Stimulated activated effector memory CD8-positive, alpha-beta T cell treated with anti-CD3 and anti-CD28 coated beads, Interleukin-12 subunit alpha, Interleukin-12 subunit beta, amount 100 ng/mL, for 72 hours (primary cell): Measurements from ENCODE around the gene RNU1-2.
"Not testable (repeated sequence)": the region's sequence is repeated elsewhere in the genome, so short reads cannot be mapped to it uniquely, and the experiment has no call there.

Experiments
- ATAC-seq: fragments of 150-1000 bp; cut with Tn5 transposase; 2 replicates; pipeline ENCODE4 v1.10.0; 2021
- DNase-seq, 2 donors: peaks; one replicate each; pipeline ENCODE4 v3.0.0; 2021 to 2022; ENCODE audit warnings: low spot score in 2 of 2
- H3K27ac Mint-ChIP-seq: one replicate; pipeline ENCODE4 v1.8.0; 2022; ENCODE audit warnings: mild to moderate bottlenecking, mixed read lengths
- H3K36me3 Mint-ChIP-seq: one replicate; pipeline ENCODE4 v1.8.0; 2022; ENCODE audit warnings: mild to moderate bottlenecking, mixed read lengths
- H3K4me1 Mint-ChIP-seq: one replicate; pipeline ENCODE4 v1.8.0; 2022; ENCODE audit warnings: mixed read lengths
- H3K4me3 Mint-ChIP-seq: one replicate; pipeline ENCODE4 v1.8.0; 2022; ENCODE audit warnings: mild to moderate bottlenecking, mixed read lengths
- H3K9me3 Mint-ChIP-seq: one replicate; pipeline ENCODE4 v1.8.0; 2022; ENCODE audit warnings: mixed read lengths

The RNU1-2 gene

DNA sequence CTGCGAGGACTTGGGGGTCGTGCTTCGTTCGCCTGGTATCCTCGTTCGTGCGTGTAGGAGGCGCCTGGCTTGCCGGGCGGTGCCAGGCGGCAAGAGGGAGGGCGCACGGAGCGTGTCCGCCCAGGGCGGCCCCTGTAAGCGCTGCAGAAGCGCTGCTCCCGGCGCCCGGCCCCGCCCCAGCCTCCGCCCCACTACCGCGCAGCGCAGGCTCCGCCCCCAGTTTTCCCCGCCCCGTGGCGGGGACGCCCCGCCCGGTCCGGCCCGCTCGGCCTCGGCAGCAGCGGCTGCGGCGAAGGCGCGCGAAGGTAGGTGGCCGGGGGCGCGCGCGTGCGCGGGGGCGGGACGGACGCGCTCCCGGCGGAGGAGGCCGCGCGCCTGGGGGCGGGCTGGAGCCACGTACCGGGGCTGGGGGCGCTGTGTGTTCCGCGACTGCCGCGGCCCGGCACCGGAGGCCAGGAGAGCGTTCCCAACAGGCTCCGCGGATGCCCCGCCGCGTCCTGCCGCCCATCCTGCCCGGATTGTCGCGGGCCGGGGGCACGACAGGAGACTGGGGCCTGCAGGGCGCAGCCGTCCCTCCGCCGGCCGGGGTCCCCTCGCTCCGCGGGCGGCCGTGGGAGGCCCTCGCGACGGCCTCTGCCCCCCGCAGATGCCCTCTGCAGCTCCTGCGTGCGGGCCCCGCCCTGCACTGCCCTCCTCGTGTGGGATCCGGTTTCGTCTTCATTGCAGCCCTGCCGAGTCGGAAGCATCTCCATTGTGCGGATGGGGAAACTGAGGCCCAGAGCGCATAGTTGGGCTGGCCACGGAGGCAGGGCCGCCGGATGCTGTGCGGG, 18.3 kb downstream of the RNU1-2 start:
- Mint-ChIP-seq H3K27ac (peak overlapping the region; percentile 79), H3K4me1 (peaks cover 50% of the 10 kb centered on the region), H3K4me3 (peak overlapping the region; percentile 88), H3K36me3 (peaks cover 13% of the 10 kb centered on the region), H3K9me3 (no peaks in the 10 kb centered on the region)
- peak; percentile 89 to 100 for DNase-seq
- ATAC-seq: peak; percentile 97

DNA sequence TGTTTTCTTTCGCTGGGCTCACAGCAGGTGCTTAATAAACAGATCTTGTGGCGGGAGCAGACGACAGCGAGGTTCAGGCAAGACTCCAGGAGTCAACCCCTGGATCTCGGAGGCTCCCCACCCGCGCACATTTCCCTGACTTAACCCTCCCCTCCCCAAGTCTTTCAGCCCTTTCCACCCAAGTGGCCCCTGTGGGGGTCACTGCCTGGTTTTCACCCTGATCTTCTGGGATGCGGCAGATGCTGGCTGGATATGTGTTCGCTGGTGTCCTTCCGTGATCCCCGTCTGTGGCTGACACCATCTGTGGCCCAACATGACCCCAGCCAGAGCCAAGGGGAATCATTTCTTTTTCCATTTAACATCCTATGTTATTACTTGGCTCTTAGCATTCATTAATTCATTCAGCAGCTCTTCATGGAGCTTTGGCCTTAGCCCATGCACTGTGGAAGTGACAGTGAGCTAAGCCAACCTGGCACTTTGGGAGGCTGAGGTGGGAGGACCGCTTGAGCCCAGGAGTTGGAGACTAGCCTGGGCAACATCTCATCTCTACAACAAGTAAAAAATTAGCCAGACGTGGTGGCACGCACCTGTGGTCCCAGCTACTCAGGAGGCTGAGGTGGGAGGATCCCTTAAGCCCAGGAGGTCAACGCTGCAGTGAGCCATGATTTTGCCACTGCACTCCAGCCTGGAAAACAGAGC, 19.3 kb downstream of the RNU1-2 start:
- not testable (repeated sequence) for ATAC-seq, DNase-seq, H3K9me3 Mint-ChIP-seq
- H3K27ac Mint-ChIP-seq: peak overlapping the region; percentile 79
- peaks cover 13% of the 10 kb centered on the region for H3K36me3 Mint-ChIP-seq
- H3K4me1 Mint-ChIP-seq: peaks cover 45% of the 10 kb centered on the region
- H3K4me3 Mint-ChIP-seq: peak overlapping the region; percentile 88

DNA sequence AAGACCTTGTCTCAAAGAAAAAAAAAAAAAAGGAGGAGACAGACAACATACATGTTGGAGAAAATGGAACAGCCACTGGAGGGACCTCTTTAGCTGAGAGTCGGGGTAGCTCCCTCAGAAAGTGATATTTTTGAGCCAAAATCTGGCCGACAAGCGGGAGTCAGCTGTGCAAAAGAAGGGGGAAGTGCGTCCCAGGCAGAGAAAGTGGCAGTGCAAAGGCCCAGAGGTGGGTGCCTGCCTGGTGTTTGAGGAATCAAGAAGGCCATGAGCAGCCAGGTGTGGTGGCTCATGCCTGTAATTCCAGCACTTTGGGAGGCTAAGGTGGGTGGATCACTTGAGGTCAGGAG, 19.8 kb downstream of the RNU1-2 start:
- DNase-seq (no peak), ATAC-seq (no peak)
- H3K36me3 Mint-ChIP-seq: peaks cover 13% of the 10 kb centered on the region
- peak overlapping the region; percentile 88 for H3K4me3 Mint-ChIP-seq
- H3K27ac Mint-ChIP-seq: peak overlapping the region; percentile 79
- H3K4me1 Mint-ChIP-seq: peaks cover 44% of the 10 kb centered on the region
- no peaks in the 10 kb centered on the region for H3K9me3 Mint-ChIP-seq

DNA sequence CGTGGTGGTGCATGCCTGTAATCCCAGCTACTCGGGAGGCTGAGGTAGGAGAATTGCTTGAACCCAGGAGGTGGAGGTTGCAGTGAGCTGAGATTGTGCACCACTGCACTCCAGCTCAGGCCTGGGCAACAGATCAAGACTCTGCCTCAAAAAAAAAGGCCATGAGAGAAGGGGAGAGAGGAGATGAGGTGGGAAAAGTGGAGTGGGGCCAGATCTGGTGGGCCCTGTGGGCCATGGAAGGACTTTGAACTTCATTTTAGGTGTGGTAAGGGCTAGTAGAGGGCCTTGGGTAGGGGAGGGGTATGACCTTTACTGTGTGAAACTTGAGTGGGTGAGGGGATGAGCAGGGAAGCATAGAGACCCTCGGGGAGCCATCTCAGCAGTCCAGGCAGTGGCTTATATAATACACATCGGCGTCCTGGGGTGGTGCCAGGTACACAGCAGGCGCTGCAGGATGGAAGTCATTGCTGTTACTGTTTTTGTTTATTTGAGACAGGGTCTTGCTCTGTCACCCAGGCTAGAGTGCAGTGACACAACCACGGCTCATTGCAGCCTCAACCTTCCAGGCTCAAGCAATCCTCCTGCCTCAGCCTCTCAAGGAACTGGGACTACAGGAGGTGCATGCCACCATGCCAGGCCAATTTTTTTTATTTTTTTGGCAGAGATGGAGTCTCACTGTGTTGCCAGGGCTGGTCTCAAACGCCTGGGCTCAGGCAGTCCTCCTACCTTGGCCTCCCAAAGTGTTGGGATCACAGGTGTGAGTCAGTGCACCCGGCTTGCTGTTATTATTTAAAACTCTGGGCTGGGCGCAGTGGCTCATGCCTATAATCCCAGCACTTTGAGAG, 20.5 kb downstream of the RNU1-2 start:
- not testable (repeated sequence) for H3K27ac Mint-ChIP-seq, H3K9me3 Mint-ChIP-seq, DNase-seq, ATAC-seq
- H3K36me3 Mint-ChIP-seq: peaks cover 13% of the 10 kb centered on the region
- peaks cover 49% of the 10 kb centered on the region for H3K4me1 Mint-ChIP-seq
- peak overlapping the region; percentile 88 for H3K4me3 Mint-ChIP-seq

DNA sequence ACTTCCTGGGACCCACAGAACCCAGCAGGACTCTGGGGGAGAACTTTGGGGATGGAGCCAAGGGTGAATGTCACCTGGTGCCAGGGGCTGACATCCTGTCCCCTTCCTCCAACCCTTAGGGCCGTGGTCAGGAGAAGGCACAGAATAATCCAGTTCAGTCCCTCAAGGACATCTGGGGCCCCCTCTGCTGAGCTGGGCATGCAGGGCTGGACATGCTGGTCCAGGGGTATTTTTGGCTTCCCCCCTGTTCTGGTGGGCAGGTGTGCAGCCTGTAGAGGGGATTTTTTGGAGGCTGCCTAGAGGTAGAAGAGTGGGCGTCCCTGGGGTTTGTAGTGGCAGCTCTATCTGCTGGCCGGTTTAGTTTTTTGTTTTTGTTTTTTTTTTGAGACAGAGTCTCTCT, 22.6 kb downstream of the RNU1-2 start:
- Mint-ChIP-seq H3K4me1 (peaks cover 51% of the 10 kb centered on the region), H3K36me3 (peaks cover 10% of the 10 kb centered on the region), H3K4me3 (no peak overlapping the region), H3K9me3 (no peaks in the 10 kb centered on the region), H3K27ac (peak overlapping the region; percentile 49)
- DNase-seq: no peak
- no peak for ATAC-seq

DNA sequence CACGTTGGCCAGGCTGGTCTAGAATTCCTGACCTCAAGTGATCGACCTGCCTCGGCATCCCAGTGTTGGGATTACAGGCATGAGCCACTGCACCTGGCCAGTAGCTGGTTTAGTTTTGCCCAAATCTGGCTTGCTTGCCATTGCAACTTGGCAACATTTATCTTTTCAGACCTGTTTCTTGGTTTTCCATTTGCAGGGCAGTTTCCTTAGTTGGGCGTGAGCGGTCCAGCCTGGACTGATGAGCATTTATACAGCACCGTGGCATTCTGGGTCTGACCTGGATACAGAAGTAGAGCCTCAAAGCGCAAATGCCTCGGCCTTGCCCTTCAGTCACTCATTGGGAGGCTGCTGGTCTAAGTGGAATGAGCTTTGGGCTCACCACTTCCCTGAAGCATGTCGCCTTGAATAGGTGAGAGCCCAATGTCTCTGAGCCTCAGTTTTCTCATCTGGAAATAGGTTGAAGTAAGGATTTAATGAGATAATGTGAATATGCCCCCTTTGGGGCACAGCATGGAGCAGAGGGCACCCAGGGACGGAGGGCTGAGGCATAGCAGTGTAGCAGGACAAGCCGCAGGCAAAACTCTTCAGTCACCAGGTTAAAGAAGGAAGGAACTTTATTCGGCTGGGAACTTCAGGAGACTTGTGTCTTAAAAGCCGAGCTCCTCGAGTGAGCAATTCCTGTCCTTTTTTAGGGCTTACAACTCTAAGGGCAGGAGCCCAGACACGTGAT, 23.3 kb downstream of the RNU1-2 start:
- not testable (repeated sequence) for H3K4me3 Mint-ChIP-seq, H3K36me3 Mint-ChIP-seq, ATAC-seq, DNase-seq, H3K9me3 Mint-ChIP-seq
- Mint-ChIP-seq H3K4me1 (peaks cover 47% of the 10 kb centered on the region), H3K27ac (peak overlapping the region; percentile 38)

DNA sequence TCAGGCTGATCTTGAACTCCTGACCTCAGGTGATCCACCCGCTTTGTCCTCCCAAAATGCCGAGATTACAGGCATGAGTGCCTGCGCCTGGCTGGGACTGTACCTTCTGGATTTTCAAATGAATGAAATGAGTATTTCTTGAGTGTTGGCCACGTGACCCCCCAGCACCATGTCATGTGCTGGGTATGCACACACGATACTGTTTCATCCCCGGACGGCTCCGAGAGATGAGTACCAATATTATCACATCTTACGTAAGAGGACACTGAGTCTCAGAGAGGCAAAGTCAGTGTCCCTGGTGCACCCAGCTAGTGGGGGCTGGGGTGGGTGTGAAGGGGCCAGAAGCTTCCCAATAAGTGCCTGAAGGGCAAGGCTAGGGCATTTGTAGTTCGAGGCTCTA, 25.2 kb downstream of the RNU1-2 start:
- no peak for DNase-seq

DNA sequence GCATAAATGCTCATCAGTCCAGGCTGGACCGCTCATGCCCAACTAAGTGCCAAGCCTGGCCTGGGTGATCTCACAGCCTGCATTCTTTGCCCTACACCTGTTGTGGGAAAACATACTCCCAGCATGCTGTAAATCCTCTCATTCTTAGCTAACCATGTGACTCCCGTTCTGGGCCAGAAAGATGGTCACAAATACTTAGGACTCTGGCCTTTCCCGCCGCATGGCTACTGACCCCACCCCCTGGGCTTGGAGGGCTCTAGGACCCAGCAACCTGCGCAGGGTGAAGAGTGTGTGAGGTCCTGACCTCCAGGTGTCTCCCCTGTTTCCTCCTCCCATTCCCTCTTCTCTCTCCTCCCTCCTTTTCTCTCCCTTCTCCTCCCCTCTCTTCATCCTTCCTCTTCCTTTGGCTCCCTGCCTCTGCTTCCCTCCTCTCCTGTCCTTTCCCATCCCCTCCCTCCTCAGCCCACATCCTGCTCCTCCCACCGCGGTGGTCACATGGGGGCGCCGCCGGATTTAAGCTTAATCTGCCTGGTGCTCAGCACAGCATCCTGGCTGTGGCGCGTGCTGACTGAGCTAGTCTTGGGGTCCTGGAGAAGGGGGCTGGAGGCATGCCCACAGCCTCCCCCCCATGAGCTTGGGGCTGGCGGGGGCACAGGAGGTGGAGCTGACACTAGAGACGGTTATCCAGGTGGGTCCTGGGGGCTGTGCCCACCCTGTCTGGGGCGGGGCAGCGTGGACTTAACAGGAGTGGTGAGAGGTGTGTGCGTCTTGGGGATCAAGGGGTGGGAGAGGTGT, 25.8 kb downstream of the RNU1-2 start, which contains the start of gene CROCC:
Gene CROCC, plus strand, starts transcription at position 541 of the 795 bp plus-strand sequence. Its CDS starts 88 bp downstream, at position 629.
- Mint-ChIP-seq H3K9me3 (no peaks in the 10 kb centered on the region), H3K36me3 (no peaks in the 10 kb centered on the region), H3K4me3 (peak within 1 kb of the TSS; percentile 81), H3K27ac (peak within 1 kb of the TSS; percentile 93), H3K4me1 (peaks cover 46% of the 10 kb centered on the region)
- DNase-seq: peak in 1 of 2 donors; percentile 70
- ATAC-seq: peak; percentile 70

More for the DNA sequence above, 25.2 kb downstream of the RNU1-2 start:
- no peaks in the 10 kb centered on the region for H3K36me3 Mint-ChIP-seq
- peak overlapping the region; percentile 93 for H3K27ac Mint-ChIP-seq
- no peaks in the 10 kb centered on the region for H3K9me3 Mint-ChIP-seq
- H3K4me1 Mint-ChIP-seq: peaks cover 49% of the 10 kb centered on the region
- no peak for ATAC-seq
- H3K4me3 Mint-ChIP-seq: peak overlapping the region; percentile 81

DNA sequence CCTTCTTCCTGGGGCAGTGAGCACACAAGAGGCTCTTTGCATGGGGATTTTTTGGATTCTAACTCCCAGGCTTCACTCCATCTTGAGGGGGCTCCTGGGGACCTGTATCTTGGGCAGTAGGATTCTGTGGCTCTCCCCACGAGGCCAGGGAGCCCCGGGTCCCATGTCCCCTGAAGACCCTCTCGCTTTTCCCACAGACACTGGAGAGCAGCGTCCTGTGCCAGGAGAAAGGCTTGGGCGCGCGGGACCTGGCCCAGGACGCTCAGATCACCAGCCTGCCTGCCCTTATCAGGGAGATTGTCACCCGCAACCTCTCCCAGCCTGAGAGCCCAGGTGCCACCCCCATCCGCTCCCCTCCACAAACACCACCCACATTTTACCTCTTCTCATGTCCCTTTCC, 26.7 kb downstream of the RNU1-2 start:
- no peaks in the 10 kb centered on the region for H3K9me3 Mint-ChIP-seq
- H3K27ac Mint-ChIP-seq: peak overlapping the region; percentile 93
- no peaks in the 10 kb centered on the region for H3K36me3 Mint-ChIP-seq
- peaks cover 54% of the 10 kb centered on the region for H3K4me1 Mint-ChIP-seq
- DNase-seq (no peak), ATAC-seq (no peak)
- H3K4me3 Mint-ChIP-seq: peak overlapping the region; percentile 81

DNA sequence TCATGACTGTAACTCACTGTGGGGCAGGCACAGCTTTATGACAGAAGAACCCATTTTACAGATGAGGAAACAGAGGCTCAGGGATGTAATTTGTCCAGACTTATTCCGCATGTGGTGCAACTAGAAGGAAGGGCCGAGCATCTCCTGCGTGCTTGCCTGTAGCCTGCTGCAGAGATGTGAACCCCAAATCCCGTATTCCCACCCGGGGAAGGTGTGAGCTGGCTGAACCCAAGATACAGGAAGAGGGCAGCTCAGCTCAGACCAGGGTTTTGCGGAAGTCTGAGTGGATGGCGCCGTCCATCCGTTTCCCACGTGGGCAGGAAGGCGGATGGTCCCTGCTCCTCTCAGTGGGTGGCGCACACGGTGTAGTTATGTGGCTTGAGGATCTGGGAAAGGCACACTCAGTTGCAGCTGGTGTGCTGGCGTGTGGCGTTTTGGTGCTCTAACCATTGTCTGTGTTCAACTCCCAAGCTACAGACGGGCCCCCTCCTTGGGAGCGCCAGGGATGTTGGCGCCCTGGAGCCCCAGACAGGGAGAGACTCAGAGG, 27.2 kb downstream of the RNU1-2 start:
- Mint-ChIP-seq H3K9me3 (no peaks in the 10 kb centered on the region), H3K4me3 (peak overlapping the region; percentile 81), H3K36me3 (no peaks in the 10 kb centered on the region), H3K27ac (no peak overlapping the region), H3K4me1 (peaks cover 58% of the 10 kb centered on the region)
- no peak for DNase-seq
- no peak for ATAC-seq

DNA sequence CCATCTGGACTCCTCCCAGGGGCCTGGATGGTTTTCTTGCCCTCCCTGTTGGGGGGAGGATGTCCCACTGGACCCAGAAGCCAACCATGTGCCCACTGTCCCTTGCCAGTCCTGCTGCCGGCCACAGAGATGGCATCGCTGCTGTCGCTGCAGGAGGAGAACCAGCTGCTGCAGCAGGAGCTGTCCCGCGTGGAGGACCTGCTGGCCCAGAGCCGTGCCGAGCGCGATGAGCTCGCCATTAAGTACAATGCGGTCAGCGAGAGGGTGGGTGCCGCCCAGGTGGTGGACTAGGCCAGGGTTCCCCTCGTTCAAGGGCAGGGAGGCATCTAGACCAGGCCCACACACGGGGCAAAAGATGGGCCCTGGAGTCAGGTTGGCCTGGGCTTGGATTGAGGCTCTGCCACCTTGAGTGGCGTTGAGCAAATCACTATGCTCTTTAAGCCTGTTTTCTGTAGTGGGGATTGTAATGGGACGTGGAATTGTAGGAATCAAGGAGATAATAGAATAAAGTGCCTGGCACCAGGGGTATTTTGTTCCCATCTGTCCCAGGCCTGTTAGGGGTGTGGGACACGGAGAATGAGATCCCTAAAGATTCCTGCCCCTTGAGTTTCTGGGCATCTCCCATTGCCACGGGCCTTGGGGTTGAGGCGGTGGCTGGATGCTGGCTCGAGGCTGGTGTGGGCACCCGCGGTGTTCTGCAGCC, 28.6 kb downstream of the RNU1-2 start:
- ATAC-seq (no peak), DNase-seq (no peak)
- Mint-ChIP-seq H3K4me3 (no peak overlapping the region), H3K4me1 (peaks cover 62% of the 10 kb centered on the region), H3K36me3 (no peaks in the 10 kb centered on the region), H3K9me3 (no peaks in the 10 kb centered on the region), H3K27ac (peak overlapping the region; percentile 81)

DNA sequence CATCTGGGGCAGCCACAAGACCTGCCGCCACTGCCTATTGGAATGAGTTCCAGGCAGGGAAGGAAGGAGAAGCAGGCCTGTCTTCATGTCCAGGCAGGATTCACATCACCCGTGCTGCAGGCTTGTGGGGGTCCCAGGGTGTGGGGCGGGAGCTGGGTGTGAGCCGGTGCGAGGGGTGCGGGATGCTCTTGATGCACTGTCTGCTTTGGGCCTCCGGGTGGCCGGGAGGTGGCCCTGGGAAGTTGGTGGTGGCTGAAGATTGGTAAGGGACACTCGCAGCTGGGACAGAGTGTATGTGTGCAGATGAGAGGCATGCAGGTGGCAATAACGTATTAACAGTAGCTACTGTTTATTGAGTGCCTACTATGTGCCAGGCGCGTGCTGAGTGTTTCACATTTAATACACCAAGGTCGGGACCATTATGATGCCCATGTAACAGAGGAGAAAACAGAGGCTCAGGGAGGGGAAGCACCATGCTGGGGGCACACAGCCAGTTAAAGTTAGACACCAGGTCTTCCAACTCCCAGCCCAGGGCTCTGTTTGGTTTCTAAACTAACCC, 29.2 kb downstream of the RNU1-2 start:
- ATAC-seq (no peak), DNase-seq (no peak)
- Mint-ChIP-seq H3K4me1 (peaks cover 62% of the 10 kb centered on the region), H3K9me3 (no peaks in the 10 kb centered on the region), H3K27ac (peak overlapping the region; percentile 64), H3K4me3 (no peak overlapping the region), H3K36me3 (no peaks in the 10 kb centered on the region)
